ENCODE measurements around the gene PACS1. TPM values are rescaled to one million over a fixed set of nuclear protein-coding genes. Genes with fewer than 3 reads are reported as not detected.

Gene PACS1
- total RNA-seq, 1 experiment from 2014 or later, result 41.1 TPM

DNA sequence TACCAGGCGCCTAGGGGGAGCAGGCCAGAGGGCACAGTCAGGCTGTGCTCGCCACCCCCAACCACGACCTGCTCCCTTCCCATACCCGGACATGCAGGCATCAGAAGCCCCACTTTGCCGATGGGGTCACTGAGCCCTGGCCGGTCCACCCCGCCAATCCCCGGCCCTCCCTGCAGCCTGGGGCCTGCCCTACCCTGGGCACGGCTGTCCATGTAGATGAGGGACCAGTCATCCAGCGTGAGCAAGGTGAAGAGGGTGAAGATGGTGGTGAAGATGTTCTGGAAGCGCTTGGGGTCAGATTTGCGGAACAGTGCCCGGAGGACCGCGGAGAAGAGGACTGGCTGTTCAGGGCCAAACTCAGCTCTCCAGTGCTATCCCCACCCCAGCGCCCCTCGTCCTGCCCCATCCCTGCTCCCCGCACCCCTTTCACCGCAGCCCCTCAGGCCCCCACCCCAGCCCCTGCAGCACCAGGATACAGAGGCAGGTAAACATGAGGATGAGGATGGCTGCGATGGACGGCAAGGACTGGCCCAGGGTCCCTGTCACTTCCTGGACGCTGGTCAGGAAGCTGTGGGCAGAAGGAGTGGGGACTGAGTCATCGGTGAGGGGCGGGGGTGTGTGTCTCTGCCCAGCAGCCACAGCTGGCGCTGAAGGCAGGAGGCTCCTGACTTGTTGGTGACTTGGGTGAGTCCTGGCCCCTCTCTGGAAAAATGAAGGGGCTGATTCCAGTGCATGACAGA, 49.3 kb upstream of the PACS1 start:
- TF ChIP-seq YY1 (IDR thresholded peaks at IDR 0.05; ENCODE audit: extremely low read depth, insufficient replicate concordance, low read depth, low read length) (peak; percentile 54), TCF7L2 (IDR thresholded peaks at IDR 0.05; ENCODE audit: borderline replicate concordance, extremely low read depth, insufficient read depth, insufficient read length) (no peak), POLR2AphosphoS5 (IDR thresholded peaks at IDR 0.05; ENCODE audit: low read depth, low read length) (peak; percentile 64), CBX3 (IDR thresholded peaks at IDR 0.05; ENCODE audit: low read depth) (no peak)
- RAD21 ChIA-PET (ENCODE audit: low non-redundant PET in 1 of 2, low total read pairs in 2 of 2, uncharacterized antibody in 2 of 2, unreplicated experiment in 2 of 2), result interaction anchor here in 1 of 2 experiments (0.7 kb wide), 1 partner anchor 241 kb away, joined by 11 read pairs; no protein-coding TSS in a partner anchor
- H2AFZ ChIP-seq (ENCODE audit: low read depth, low read length, poor library complexity, severe bottlenecking), result no peak overlapping the region
- no peak for DNase-seq (ENCODE audit: low read depth, low spot score)
- TSS peak; percentile 74 for BruUV-seq (replicated peaks)
- intact Hi-C loops (cut with micrococcal nuclease), result no loop called here
- peak overlapping the region; percentile 72 for H3K4me2 ChIP-seq (ENCODE audit: low read length)
- POLR2A ChIA-PET, result interaction anchor here (1.0 to 2.8 kb wide), 3 partner anchors 9 to 24 kb away, joined by 4 to 10 read pairs (median 4); partner anchors contain the start of genes BANF1 and CST6
- H3K9ac ChIP-seq (ENCODE audit: low read length), result peak overlapping the region; percentile 48
- H3K4me3 ChIP-seq (replicated peaks in 1 of 2; ENCODE audit: low read depth in 1 of 2, low read length in 2 of 2), result peak overlapping the region; percentile 21 to 31
- H3K4me1 ChIP-seq (ENCODE audit: control insufficient read depth in 1 of 2, insufficient read depth in 2 of 2, low read length in 2 of 2), result peaks cover 25 to 65% of the 10 kb centered on the region in 2 experiments
- H3K9me3 ChIP-seq (ENCODE audit: control insufficient read depth in 1 of 2, insufficient read depth in 1 of 2, low read depth in 1 of 2, low read length in 2 of 2), result no peaks in the 10 kb centered on the region
- H3K36me3 ChIP-seq (ENCODE audit: control insufficient read depth in 1 of 2, insufficient read depth in 2 of 2, low read length in 2 of 2), result no peaks in the 10 kb centered on the region
- H3K79me2 ChIP-seq (ENCODE audit: insufficient read depth, low read length), result peaks cover 3% of the 10 kb centered on the region; the same call in 1 of the 2 replicates
- no peaks in the 10 kb centered on the region for H3K9me2 ChIP-seq (ENCODE audit: insufficient read depth)
- no peaks in the 10 kb centered on the region for H4K20me1 ChIP-seq (ENCODE audit: insufficient read depth)
- CTCF ChIA-PET, result interaction anchor here (0.6 to 3.0 kb wide), 4 partner anchors 9 to 136 kb away, joined by 3 to 22 read pairs (median 10); partner anchors contain the start of genes CST6 and FIBP
- H3K27ac ChIP-seq (ENCODE audit: low read depth, low read length), result peak overlapping the region; percentile 65
- ATAC-seq, result peak; percentile 73
- no peaks in the 10 kb centered on the region for H3K27me3 ChIP-seq (ENCODE audit: insufficient read depth, low read length)

DNA sequence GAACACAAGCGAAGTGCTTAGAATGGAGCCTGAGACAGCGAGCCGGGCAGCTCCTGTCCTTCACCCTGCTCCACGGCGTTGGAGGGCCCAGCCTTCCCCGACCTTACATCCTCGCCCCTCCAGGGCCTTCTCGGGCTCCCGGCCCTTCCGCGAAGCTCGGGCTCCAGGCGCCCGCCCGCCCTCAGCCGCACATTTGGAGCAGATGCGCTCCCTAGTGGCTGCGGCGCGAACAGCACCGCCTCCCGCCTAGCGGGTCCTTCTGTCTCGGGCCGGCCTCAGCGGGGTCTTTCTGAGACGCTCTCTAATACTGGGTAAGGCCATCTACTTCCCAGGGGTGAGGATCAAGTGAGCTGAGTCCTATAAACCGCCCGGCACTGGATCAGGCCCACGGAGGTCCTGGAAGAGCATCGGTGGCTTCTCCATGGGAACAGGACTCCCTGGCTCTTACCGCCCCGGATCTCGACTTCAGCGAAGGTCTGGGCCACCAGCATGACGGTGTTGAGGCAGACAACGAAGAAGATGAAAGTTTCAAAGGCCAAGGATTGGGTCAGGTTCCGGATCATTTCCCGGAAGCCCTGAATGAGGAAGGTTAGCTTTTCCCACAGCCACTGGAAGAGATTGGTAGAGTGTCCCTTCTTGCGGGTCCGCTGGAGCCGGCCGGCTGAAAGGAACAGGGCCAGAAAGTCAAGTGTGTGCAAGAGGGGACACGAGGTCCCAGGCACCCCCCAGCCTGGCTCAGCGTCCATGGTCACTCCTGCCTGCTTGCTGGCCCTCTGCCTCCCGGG, 47.5 kb upstream of the PACS1 start:
- H3K9ac ChIP-seq (ENCODE audit: low read length), result peak overlapping the region; percentile 12; the same call in 1 of the 2 replicates
- ATAC-seq (peak; percentile 81), DNase-seq (ENCODE audit: low read depth, low spot score) (no peak)
- H3K4me1 ChIP-seq (ENCODE audit: control insufficient read depth in 1 of 2, insufficient read depth in 2 of 2, low read length in 2 of 2), result peaks cover 14 to 47% of the 10 kb centered on the region in 2 experiments
- intact Hi-C loops (cut with micrococcal nuclease), result no loop called here
- H3K9me3 ChIP-seq (ENCODE audit: control insufficient read depth in 1 of 2, insufficient read depth in 1 of 2, low read depth in 1 of 2, low read length in 2 of 2), result no peaks in the 10 kb centered on the region
- no peaks in the 10 kb centered on the region for H3K36me3 ChIP-seq (ENCODE audit: control insufficient read depth in 1 of 2, insufficient read depth in 2 of 2, low read length in 2 of 2)
- 0 out of 4 replicates have a peak overlapping the region, but pooled peaks of 1 of the 2 experiments have one; percentile 13 for H3K4me3 ChIP-seq (replicated peaks in 1 of 2; ENCODE audit: low read depth in 1 of 2, low read length in 2 of 2)
- CTCF ChIA-PET, result interaction anchor here (0.9 to 3.0 kb wide), 10 partner anchors 9 to 138 kb away, joined by 3 to 22 read pairs (median 5); partner anchors contain the start of genes BANF1, CST6, EIF1AD and SF3B2
- TF ChIP-seq POLR2AphosphoS5 (IDR thresholded peaks at IDR 0.05; ENCODE audit: low read depth, low read length), result peak; percentile 37; the same call in 1 of the 2 replicates
- TF ChIP-seq ZFX (IDR thresholded peaks at IDR 0.05), result no peak
- TF ChIP-seq, protein P1, sequence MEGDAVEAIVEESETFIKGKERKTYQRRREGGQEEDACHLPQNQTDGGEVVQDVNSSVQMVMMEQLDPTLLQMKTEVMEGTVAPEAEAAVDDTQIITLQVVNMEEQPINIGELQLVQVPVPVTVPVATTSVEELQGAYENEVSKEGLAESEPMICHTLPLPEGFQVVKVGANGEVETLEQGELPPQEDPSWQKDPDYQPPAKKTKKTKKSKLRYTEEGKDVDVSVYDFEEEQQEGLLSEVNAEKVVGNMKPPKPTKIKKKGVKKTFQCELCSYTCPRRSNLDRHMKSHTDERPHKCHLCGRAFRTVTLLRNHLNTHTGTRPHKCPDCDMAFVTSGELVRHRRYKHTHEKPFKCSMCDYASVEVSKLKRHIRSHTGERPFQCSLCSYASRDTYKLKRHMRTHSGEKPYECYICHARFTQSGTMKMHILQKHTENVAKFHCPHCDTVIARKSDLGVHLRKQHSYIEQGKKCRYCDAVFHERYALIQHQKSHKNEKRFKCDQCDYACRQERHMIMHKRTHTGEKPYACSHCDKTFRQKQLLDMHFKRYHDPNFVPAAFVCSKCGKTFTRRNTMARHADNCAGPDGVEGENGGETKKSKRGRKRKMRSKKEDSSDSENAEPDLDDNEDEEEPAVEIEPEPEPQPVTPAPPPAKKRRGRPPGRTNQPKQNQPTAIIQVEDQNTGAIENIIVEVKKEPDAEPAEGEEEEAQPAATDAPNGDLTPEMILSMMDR (IDR thresholded peaks at IDR 0.05 in 2 of 3, conservative IDR thresholded peaks at IDR 0.05 in 1 of 3; ENCODE audit: borderline replicate concordance in 1 of 3, insufficient read depth in 1 of 3, low read depth in 2 of 3, low read length in 2 of 3), result peak in 2 of 3 experiments; percentile 90 to 91; a peak in 4 of 6 replicates
- no peak for TF ChIP-seq EZH2phosphoT487 (IDR thresholded peaks at IDR 0.05; ENCODE audit: borderline replicate concordance)
- no TSS peak for BruUV-seq (replicated peaks)
- POLR2A ChIA-PET, result interaction anchor here (1.9 to 2.8 kb wide), 2 partner anchors 11 to 20 kb away, joined by 4 to 10 read pairs; partner anchors contain the start of genes BANF1 and CST6
- H3K27me3 ChIP-seq (ENCODE audit: insufficient read depth, low read length), result no peaks in the 10 kb centered on the region
- RAD21 ChIA-PET (ENCODE audit: low non-redundant PET in 1 of 2, low total read pairs in 2 of 2, uncharacterized antibody in 2 of 2, unreplicated experiment in 2 of 2), result interaction anchor here in 1 of 2 experiments (1.2 kb wide), 1 partner anchor 137 kb away, joined by 3 read pairs; no protein-coding TSS in a partner anchor
- H3K4me2 ChIP-seq (ENCODE audit: low read length), result peak overlapping the region; percentile 65
- no peak overlapping the region; the same call in 1 of the 2 replicates for H3K27ac ChIP-seq (ENCODE audit: low read depth, low read length)
- H4K20me1 ChIP-seq (ENCODE audit: insufficient read depth), result no peaks in the 10 kb centered on the region
- H2AFZ ChIP-seq (ENCODE audit: low read depth, low read length, poor library complexity, severe bottlenecking), result no peak overlapping the region
- H3K79me2 ChIP-seq (ENCODE audit: insufficient read depth, low read length), result no peaks in the 10 kb centered on the region
- H3K9me2 ChIP-seq (ENCODE audit: insufficient read depth), result no peaks in the 10 kb centered on the region

Measured in HCT116 (cell line).